HepG2 (cell line): ENCODE results near the gene TTC23. TPM values are rescaled to one million over a fixed set of nuclear protein-coding genes. Genes with fewer than 3 reads are reported as not detected.

Source experiments
- ATAC-seq: fragments of 200-7000 bp; cut with Tn5 transposase; 3 replicates; pipeline ENCODE4 v1.9.1; 2020; ENCODE audit warnings: mild to moderate bottlenecking, moderate library complexity
- BruUV-seq: library from RNA; stranded (reverse); fragments of 400-500 nt; replicated peaks from 2 replicates; lab custom pipeline; 2021; lab: Mats Ljungman, UMichigan
- CTCF ChIA-PET: fragments of 300-600 bp; formaldehyde crosslinking; extraction: SDS; loops from one replicate; lab custom pipeline; 2021; ENCODE audit warnings: low total read pairs, inconsistent platforms, low intra/inter-chr PET ratio; lab: Yijun Ruan, JAX
- POLR2A ChIA-PET: fragments of 350-600 bp; sonication (Branson Sonifier 250); formaldehyde crosslinking; loops from one replicate; lab custom pipeline; 2020; ENCODE audit warnings: antibody characterized with exemption, inconsistent platforms; lab: Yijun Ruan, JAX
- DNase-seq: peaks from one replicate; pipeline ENCODE4 v3.0.0-alpha.2; 2015; ENCODE audit warnings: low spot score
- FAIRE-seq: peaks from 3 replicates; lab custom pipeline; 2011; peaks lifted over from hg19 to GRCh38; lab: Jason Lieb, UNC
- H2AFZ ChIP-seq: one replicate; pipeline ENCODE4 v1.6.1; 2011; ENCODE audit warnings: low read length, inconsistent platforms
- H3K27ac ChIP-seq: fragments of 300-600 bp; 3 replicates; pipeline ENCODE4 v1.8.0; 2011; ENCODE audit warnings: mixed run types, mild to moderate bottlenecking, mixed read lengths, low read length, inconsistent platforms; ENCODE audit not compliant: insufficient read depth; ENCODE audit errors: extremely low read length
- H3K27me3 ChIP-seq, 2 experiments: fragments of 200-600 bp in 1 of 2; 2 replicates in 1 of 2; 3 replicates in 1 of 2; pipeline versions ENCODE4 v1.6.0 to v1.8.0; 2011; ENCODE audit warnings: low read length in 2 of 2, mild to moderate bottlenecking in 2 of 2, moderate library complexity in 2 of 2, inconsistent platforms in 1 of 2; ENCODE audit not compliant: insufficient read depth in 2 of 2, control insufficient read depth in 1 of 2
- H3K36me3 ChIP-seq, 2 experiments: fragments of 200-600 bp in 1 of 2; replicated peaks in 1 of 2; 2 replicates in 1 of 2; 3 replicates in 1 of 2; pipeline versions ENCODE4 v1.5.1 to v1.8.0; 2011; ENCODE audit warnings: low read length in 2 of 2, inconsistent platforms in 1 of 2; ENCODE audit not compliant: insufficient read depth in 2 of 2, control insufficient read depth in 1 of 2
- H3K4me1 ChIP-seq: 2 replicates; pipeline ENCODE4 v1.5.1; 2012; ENCODE audit warnings: low read length, inconsistent platforms; ENCODE audit not compliant: insufficient read depth
- H3K4me2 ChIP-seq: 2 replicates; pipeline ENCODE4 v1.6.0; 2011; ENCODE audit warnings: low read depth, low read length, inconsistent platforms
- H3K4me3 ChIP-seq, 3 experiments: fragments of 200-600 bp in 1 of 3; sonication (generic), shearing (Covaris generic) in 1 of 3; replicated peaks in 1 of 3; 2 replicates each; pipeline ENCODE4 v1.5.1; 2011 to 2016; ENCODE audit warnings: low read length in 3 of 3, inconsistent platforms in 2 of 3, low read depth in 2 of 3, mild to moderate bottlenecking in 2 of 3, control low read depth in 1 of 3, mixed read lengths in 1 of 3; ENCODE audit not compliant: insufficient read depth in 1 of 3
- H3K79me2 ChIP-seq: one replicate; pipeline ENCODE4 v1.6.1; 2011; ENCODE audit warnings: low read length, inconsistent platforms; ENCODE audit not compliant: insufficient read depth
- H3K9ac ChIP-seq: 2 replicates; pipeline ENCODE4 v1.6.0; 2011; ENCODE audit warnings: mild to moderate bottlenecking, low read depth, low read length, inconsistent platforms; ENCODE audit not compliant: insufficient read depth
- H3K9me3 ChIP-seq: 2 replicates; pipeline ENCODE4 v1.5.1; 2012; ENCODE audit warnings: mild to moderate bottlenecking, low read length
- H4K20me1 ChIP-seq: 2 replicates; pipeline ENCODE4 v1.6.0; 2011; ENCODE audit warnings: inconsistent platforms, mild to moderate bottlenecking, low read length, moderate library complexity; ENCODE audit not compliant: insufficient read depth
- ATF7 ChIP-seq, 2 experiments: fragments of 450-650 bp in 1 of 2; sonication (generic) in 1 of 2; formaldehyde crosslinking in 1 of 2; IDR thresholded peaks; 2 replicates each; pipeline versions ENCODE4 v1.4.0 to v1.6.1; 2016 to 2020; ENCODE audit warnings: antibody characterized with exemption in 1 of 2, mild to moderate bottlenecking in 1 of 2, missing genetic modification reagents in 1 of 2
- CEBPB ChIP-seq: IDR thresholded peaks from 2 replicates; pipeline ENCODE4 v1.6.1; 2011; ENCODE audit warnings: low read depth, low read length, improper control_type of control experiment, borderline replicate concordance
- CEBPG ChIP-seq: IDR thresholded peaks from 2 replicates; pipeline ENCODE4 v1.6.1; 2016
- FOXC1 ChIP-seq: sonication (generic); formaldehyde crosslinking; IDR thresholded peaks from 2 replicates; pipeline ENCODE4 v1.8.0; 2022; ENCODE audit warnings: mild to moderate bottlenecking, missing genetic modification reagents, borderline replicate concordance
- HIC2 ChIP-seq: sonication (generic); formaldehyde crosslinking; IDR thresholded peaks from 2 replicates; pipeline ENCODE4 v1.9.0; 2022; ENCODE audit warnings: low read depth, missing genetic modification reagents
- NR2F2 ChIP-seq: IDR thresholded peaks from 2 replicates; pipeline ENCODE4 v1.6.1; 2012; ENCODE audit warnings: low read depth, inconsistent platforms, borderline replicate concordance
- SOX13 ChIP-seq, 3 experiments: fragments of 450-650 bp in 1 of 3; sonication (generic) in 1 of 3; formaldehyde crosslinking in 1 of 3; IDR thresholded peaks in 2 of 3; conservative IDR thresholded peaks in 1 of 3; 2 replicates each; pipeline versions ENCODE4 v1.5.0 to v1.6.1; 2016 to 2020; ENCODE audit warnings: antibody characterized with exemption in 1 of 3, mild to moderate bottlenecking in 1 of 3, missing compliant biosample characterization in 1 of 3, missing genetic modification reagents in 1 of 3, moderate library complexity in 1 of 3
- SP140L ChIP-seq: sonication (generic); formaldehyde crosslinking; IDR thresholded peaks from 2 replicates; pipeline ENCODE4 v1.4.0; 2020; ENCODE audit warnings: missing genetic modification reagents, borderline replicate concordance
- ZNF687 ChIP-seq: sonication (generic); formaldehyde crosslinking; IDR thresholded peaks from 2 replicates; pipeline ENCODE4 v1.5.1; 2020; ENCODE audit warnings: mild to moderate bottlenecking, missing genetic modification reagents, moderate library complexity
- WGBS: methylation state at CpG from one replicate; pipeline ENCODE4 v1.1.6; 2017; ENCODE audit warnings: low lambda C conversion rate; 5-methylcytosine and 5-hydroxymethylcytosine counted together
- in situ Hi-C: cut with HindIII; loops from 2 replicates; pipeline ENCODE4 v1.10.0; 2017; ENCODE audit warnings: low pct_unique_long_range_greater_than_20kb; ENCODE audit not compliant: extremely low pct_ligation_motif_present
- intact Hi-C: fragments of 100-400 bp; cut with micrococcal nuclease; formaldehyde crosslinking; loops from one replicate; pipeline ENCODE4 v1.10.0; 2022; ENCODE audit not compliant: unreplicated experiment
- polyA plus RNA-seq, 8 experiments: library from polyadenylated mRNA; depleted of rRNA in 3 of 8; stranded (reverse) in 7 of 8; unstranded in 1 of 8; fragments of >200 nt; fragmentation: Illumina TruSeq in 4 of 8; extraction: Trizol in 4 of 8; gene quantifications; 2 replicates each; pipeline versions ENCODE4 v1.2.1 to v1.2.3, GENCODE V29; 2011 to 2016; ENCODE audit warnings: low read depth in 4 of 8, missing spikeins in 1 of 8, mixed read lengths in 1 of 8; ENCODE audit not compliant: insufficient read depth in 1 of 8
- total RNA-seq, 5 experiments: library from RNA; depleted of rRNA; stranded (reverse); fragments of >200 nt; fragmentation: Illumina TruSeq; extraction: Trizol; gene quantifications; 2 replicates each; pipeline ENCODE4 v1.2.3, GENCODE V29; 2016; ENCODE audit warnings: low read depth in 1 of 5
- TF ChIP-seq, protein P1 (sequence below): sonication (generic); formaldehyde crosslinking; conservative IDR thresholded peaks from 2 replicates; pipeline ENCODE4 v1.8.1; 2023; ENCODE audit warnings: missing genetic modification reagents
- TF ChIP-seq, protein P2 (sequence below): sonication (generic); formaldehyde crosslinking; IDR thresholded peaks from 2 replicates; pipeline ENCODE4 v1.8.0; 2022; ENCODE audit warnings: mild to moderate bottlenecking, missing genetic modification reagents, borderline replicate concordance

Gene TTC23
- total and polyA plus RNA-seq, 2 of the 13 experiments (the other 11 are each of a cell fraction or from before 2014, with no cell fraction given), result 1.6 to 11.7 TPM

DNA sequence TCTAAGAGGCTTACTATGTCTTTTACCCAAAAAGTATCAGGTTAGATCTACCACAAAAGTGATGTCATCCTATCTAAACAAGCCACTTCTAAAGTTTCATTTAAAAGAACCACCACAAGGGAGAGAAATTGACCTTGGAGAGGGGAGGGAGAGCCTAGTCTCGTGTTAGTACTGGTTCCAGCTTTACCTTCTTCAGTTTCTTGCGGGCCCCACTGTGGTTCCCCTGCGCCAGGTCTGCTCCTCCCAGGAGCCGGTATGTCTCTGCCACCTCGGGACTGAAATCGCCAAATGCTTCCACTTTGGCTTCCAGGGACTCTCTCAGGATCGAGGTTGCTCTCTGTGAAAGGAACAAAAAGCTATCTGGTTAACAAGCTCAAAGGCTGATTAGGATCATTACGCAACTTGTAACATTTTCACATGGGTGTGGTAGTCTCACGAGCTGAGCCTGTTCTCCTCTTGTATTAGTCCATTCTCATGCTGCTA lies 93.4 kb downstream of the TTC23 start:
- ChIA-PET CTCF (no interaction called here), POLR2A (interaction anchor here (1.0 kb wide), 1 partner anchor 12 kb away, joined by 3 read pairs; no protein-coding TSS in a partner anchor)
- no peak overlapping the region for H3K4me3 ChIP-seq
- no TSS peak for BruUV-seq
- intact Hi-C loops, result loop anchor here (2.0 kb wide), 1 partner anchor 25 kb away; no protein-coding TSS in a partner anchor
- ATAC-seq, result peak; percentile 74
- H2AFZ ChIP-seq, result no peak overlapping the region
- no peaks in the 10 kb centered on the region for H4K20me1 ChIP-seq
- WGBS, result 36% methylated on average over 9 of the region's 9 CpGs
- DNase-seq, result peak; percentile 58
- peak overlapping the region; percentile 29; the same call in 1 of the 2 replicates for H3K4me2 ChIP-seq
- H3K4me1 ChIP-seq, result peaks cover 15% of the 10 kb centered on the region
- no peaks in the 10 kb centered on the region for H3K79me2 ChIP-seq
- H3K27ac ChIP-seq, result peak overlapping the region; percentile 46
- H3K36me3 ChIP-seq, result peaks cover 0 to 13% of the 10 kb centered on the region in 2 experiments; a peak in 2 of 5 replicates
- peak; percentile 60 for FAIRE-seq
- no peaks in the 10 kb centered on the region for H3K27me3 ChIP-seq
- in situ Hi-C loops, result no loop called here
- H3K9me3 ChIP-seq, result no peaks in the 10 kb centered on the region
- no peak overlapping the region; the same call in 1 of the 2 replicates for H3K9ac ChIP-seq
- TF ChIP-seq NR2F2 (no peak), CEBPG (peak; percentile 89), SP140L (CRISPR knock-in tag) (no peak), HIC2 (no peak), ZNF687 (CRISPR knock-in tag) (no peak), CEBPB (peak; percentile 94), SOX13 (IDR thresholded peaks at IDR 0.05) (no peak), SOX13 (CRISPR knock-in tag; conservative IDR thresholded peaks at IDR 0.05 in 1 of 2, IDR thresholded peaks at IDR 0.05 in 1 of 2) (0 out of 4 replicates have a peak, but pooled peaks of 1 of the 2 experiments have one; percentile 39), FOXC1 (CRISPR knock-in tag) (no peak), ATF7 (IDR thresholded peaks at IDR 0.05) (peak; percentile 53; the same call in 1 of the 2 replicates), ATF7 (CRISPR knock-in tag; IDR thresholded peaks at IDR 0.05) (no peak)
- TF ChIP-seq, protein P1, sequence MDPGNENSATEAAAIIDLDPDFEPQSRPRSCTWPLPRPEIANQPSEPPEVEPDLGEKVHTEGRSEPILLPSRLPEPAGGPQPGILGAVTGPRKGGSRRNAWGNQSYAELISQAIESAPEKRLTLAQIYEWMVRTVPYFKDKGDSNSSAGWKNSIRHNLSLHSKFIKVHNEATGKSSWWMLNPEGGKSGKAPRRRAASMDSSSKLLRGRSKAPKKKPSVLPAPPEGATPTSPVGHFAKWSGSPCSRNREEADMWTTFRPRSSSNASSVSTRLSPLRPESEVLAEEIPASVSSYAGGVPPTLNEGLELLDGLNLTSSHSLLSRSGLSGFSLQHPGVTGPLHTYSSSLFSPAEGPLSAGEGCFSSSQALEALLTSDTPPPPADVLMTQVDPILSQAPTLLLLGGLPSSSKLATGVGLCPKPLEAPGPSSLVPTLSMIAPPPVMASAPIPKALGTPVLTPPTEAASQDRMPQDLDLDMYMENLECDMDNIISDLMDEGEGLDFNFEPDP, result no peak
- TF ChIP-seq, protein P2, sequence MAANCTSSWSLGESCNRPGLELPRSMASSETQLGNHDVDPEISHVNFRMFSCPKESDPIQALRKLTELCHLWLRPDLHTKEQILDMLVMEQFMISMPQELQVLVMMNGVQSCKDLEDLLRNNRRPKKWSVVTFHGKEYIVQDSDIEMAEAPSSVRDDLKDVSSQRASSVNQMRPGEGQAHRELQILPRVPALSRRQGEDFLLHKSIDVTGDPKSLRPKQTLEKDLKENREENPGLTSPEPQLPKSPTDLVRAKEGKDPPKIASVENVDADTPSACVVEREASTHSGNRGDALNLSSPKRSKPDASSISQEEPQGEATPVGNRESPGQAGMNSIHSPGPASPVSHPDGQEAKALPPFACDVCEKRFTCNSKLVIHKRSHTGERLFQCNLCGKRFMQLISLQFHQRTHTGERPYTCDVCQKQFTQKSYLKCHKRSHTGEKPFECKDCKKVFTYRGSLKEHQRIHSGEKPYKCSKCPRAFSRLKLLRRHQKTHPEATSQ (CRISPR knock-in tag), result peak; percentile 50; the same call in 1 of the 2 replicates
